ENCODE measurements around the gene XYLT2. TPM values are rescaled to one million over a fixed set of nuclear protein-coding genes. Genes with fewer than 3 reads are reported as not detected.

Gene XYLT2
- total and polyA plus RNA-seq, 2 of the 13 experiments (the other 11 are each of a cell fraction or from before 2014, with no cell fraction given) = 17.0 to 22.1 TPM

DNA sequence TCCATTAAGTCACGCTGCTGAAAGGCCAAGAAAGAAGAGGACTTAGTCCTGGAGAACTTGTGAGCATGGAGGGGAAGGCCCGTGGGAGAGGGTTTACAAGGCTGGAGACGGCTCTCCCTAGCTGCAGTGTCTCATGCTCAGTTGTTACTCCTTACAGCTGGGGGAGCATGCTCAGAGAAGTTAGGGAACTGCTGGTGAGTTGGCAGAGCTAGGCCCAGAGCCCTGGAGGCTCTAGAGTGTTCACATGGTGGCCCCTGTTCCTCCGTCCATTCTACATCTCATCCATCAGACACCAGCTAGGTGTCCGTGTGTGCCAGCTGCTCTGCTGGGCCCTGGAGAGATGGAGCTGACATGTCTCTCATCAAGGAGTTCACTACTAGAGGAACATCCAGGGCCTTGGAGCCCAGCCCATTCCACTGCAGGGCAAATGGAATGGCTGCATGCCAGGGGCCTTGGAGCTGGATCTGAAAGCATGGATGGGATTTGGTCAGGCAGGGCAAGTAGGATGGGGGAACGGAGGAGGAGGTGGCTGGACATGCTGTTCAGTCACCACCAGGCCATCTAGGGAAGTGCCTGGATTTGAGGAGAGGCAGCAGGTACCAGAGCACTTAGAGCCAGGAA, 6.3 kb downstream of the XYLT2 start:
- WGBS (ENCODE audit: low lambda C conversion rate) = 94% methylated on average over 6 of the region's 6 CpGs
- no peak for FAIRE-seq
- H3K36me3 ChIP-seq (replicated peaks in 1 of 2; ENCODE audit: control insufficient read depth in 1 of 2, insufficient read depth in 2 of 2, low read length in 2 of 2) = peaks cover 26 to 38% of the 10 kb centered on the region in 2 experiments; a peak in 4 of 5 replicates

More for the DNA sequence above, 6.3 kb downstream of the XYLT2 start:
- no peak overlapping the region for H3K4me2 ChIP-seq (ENCODE audit: low read depth, low read length)
- no peak overlapping the region for H3K9ac ChIP-seq (ENCODE audit: insufficient read depth, low read depth, low read length)
- DNase-seq (ENCODE audit: low spot score) = no peak
- H3K27me3 ChIP-seq (ENCODE audit: control insufficient read depth in 1 of 2, insufficient read depth in 2 of 2, low read length in 2 of 2) = no peaks in the 10 kb centered on the region
- H3K79me2 ChIP-seq (ENCODE audit: insufficient read depth, low read length) = peaks cover 4% of the 10 kb centered on the region
- H3K4me3 ChIP-seq (replicated peaks in 1 of 3; ENCODE audit: insufficient read depth in 1 of 3, low read depth in 2 of 3, low read length in 3 of 3) = no peak overlapping the region
- no peaks in the 10 kb centered on the region for H4K20me1 ChIP-seq (ENCODE audit: insufficient read depth, low read length)
- ChIA-PET CTCF (ENCODE audit: low intra/inter-chr PET ratio, low total read pairs) (no interaction called here), POLR2A (interaction anchor here (1.0 kb wide), 1 partner anchor 10 kb away, joined by 5 read pairs; no protein-coding TSS in a partner anchor)
- BruUV-seq (replicated peaks) = no TSS peak
- intact Hi-C loops (cut with micrococcal nuclease; ENCODE audit: unreplicated experiment) (no loop called here), in situ Hi-C loops (cut with HindIII; ENCODE audit: extremely low pct_ligation_motif_present, low pct_unique_long_range_greater_than_20kb) (no loop called here)
- H3K27ac ChIP-seq (ENCODE audit: extremely low read length, insufficient read depth, low read length) = no peak overlapping the region
- ATAC-seq = peak; percentile 3; the same call in 1 of the 3 replicates
- peaks cover 12% of the 10 kb centered on the region for H3K4me1 ChIP-seq (ENCODE audit: insufficient read depth, low read length)
- peak; percentile 36; the same call in 1 of the 2 replicates for TF ChIP-seq POLR2G (IDR thresholded peaks at IDR 0.05; ENCODE audit: low read depth, low read length)
- TF ChIP-seq, protein P1, sequence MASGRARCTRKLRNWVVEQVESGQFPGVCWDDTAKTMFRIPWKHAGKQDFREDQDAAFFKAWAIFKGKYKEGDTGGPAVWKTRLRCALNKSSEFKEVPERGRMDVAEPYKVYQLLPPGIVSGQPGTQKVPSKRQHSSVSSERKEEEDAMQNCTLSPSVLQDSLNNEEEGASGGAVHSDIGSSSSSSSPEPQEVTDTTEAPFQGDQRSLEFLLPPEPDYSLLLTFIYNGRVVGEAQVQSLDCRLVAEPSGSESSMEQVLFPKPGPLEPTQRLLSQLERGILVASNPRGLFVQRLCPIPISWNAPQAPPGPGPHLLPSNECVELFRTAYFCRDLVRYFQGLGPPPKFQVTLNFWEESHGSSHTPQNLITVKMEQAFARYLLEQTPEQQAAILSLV (CRISPR knock-in tag; IDR thresholded peaks at IDR 0.05; ENCODE audit: borderline replicate concordance) = 0 out of 2 replicates have a peak, but pooled peaks have one; percentile 32
- 0 out of 2 replicates have a peak, but pooled peaks have one; percentile 4 for TF ChIP-seq ZNF160 (CRISPR knock-in tag; IDR thresholded peaks at IDR 0.05)
- no peak for TF ChIP-seq ZNF207 (IDR thresholded peaks at IDR 0.05; ENCODE audit: borderline replicate concordance)
- TF ChIP-seq NR3C1 (CRISPR knock-in tag; IDR thresholded peaks at IDR 0.05) = no peak
- TF ChIP-seq AKAP8 (CRISPR knock-in tag; IDR thresholded peaks at IDR 0.05) = peak; percentile 49; the same call in 1 of the 2 replicates
- no peak for TF ChIP-seq ZNF24 (IDR thresholded peaks at IDR 0.05)
- no peaks in the 10 kb centered on the region for H3K9me3 ChIP-seq (ENCODE audit: low read length)
- H2AFZ ChIP-seq (ENCODE audit: low read length) = no peak overlapping the region

Data from HepG2 (cell line).